HepG2 (cell line): Measurements from ENCODE around the gene RARRES1. TPM values are rescaled to one million over a fixed set of nuclear protein-coding genes. Genes with fewer than 3 reads are reported as not detected.
A peak's percentile ranks its signal among the peaks of the same experiment; 100 is the strongest.

ENCODE experiments used
- AHDC1 ChIP-seq: sonication (generic); formaldehyde crosslinking; IDR thresholded peaks from 2 replicates; pipeline ENCODE4 v1.5.1; 2020; ENCODE audit warnings: mild to moderate bottlenecking, missing genetic modification reagents, borderline replicate concordance
- BRF2 ChIP-seq: sonication (generic); formaldehyde crosslinking; IDR thresholded peaks from 2 replicates; pipeline ENCODE4 v1.8.1; 2022; ENCODE audit warnings: mild to moderate bottlenecking, missing genetic modification reagents
- SALL1 ChIP-seq: sonication (generic); formaldehyde crosslinking; IDR thresholded peaks from 2 replicates; pipeline ENCODE4 v1.8.0; 2022; ENCODE audit warnings: mild to moderate bottlenecking, missing genetic modification reagents
- SOX5 ChIP-seq: IDR thresholded peaks from 2 replicates; pipeline ENCODE4 v1.6.1; 2016; ENCODE audit warnings: borderline replicate concordance
- SP5 ChIP-seq: IDR thresholded peaks from 2 replicates; pipeline ENCODE4 v1.6.1; 2016; ENCODE audit warnings: low read depth, borderline replicate concordance
- ZFYVE20 ChIP-seq: sonication (generic); formaldehyde crosslinking; IDR thresholded peaks from 2 replicates; pipeline ENCODE4 v1.8.0; 2023; ENCODE audit warnings: low read depth, mild to moderate bottlenecking, moderate library complexity, missing genetic modification reagents, borderline replicate concordance
- ZNF292 ChIP-seq: sonication (generic); formaldehyde crosslinking; IDR thresholded peaks from 2 replicates; pipeline ENCODE4 v1.8.1; 2022; ENCODE audit warnings: mild to moderate bottlenecking, low read depth, missing genetic modification reagents, borderline replicate concordance
- ZNF414 ChIP-seq: sonication (generic); formaldehyde crosslinking; IDR thresholded peaks from 2 replicates; pipeline ENCODE4 v1.5.0; 2020; ENCODE audit warnings: missing genetic modification reagents
- polyA plus RNA-seq, 8 experiments: library from polyadenylated mRNA; depleted of rRNA in 3 of 8; stranded (reverse) in 7 of 8; unstranded in 1 of 8; fragments of >200 nt; fragmentation: Illumina TruSeq in 4 of 8; extraction: Trizol in 4 of 8; gene quantifications; 2 replicates each; pipeline versions ENCODE4 v1.2.1 to v1.2.3, GENCODE V29; 2011 to 2016; ENCODE audit warnings: low read depth in 4 of 8, missing spikeins in 1 of 8, mixed read lengths in 1 of 8; ENCODE audit not compliant: insufficient read depth in 1 of 8
- total RNA-seq, 5 experiments: library from RNA; depleted of rRNA; stranded (reverse); fragments of >200 nt; fragmentation: Illumina TruSeq; extraction: Trizol; gene quantifications; 2 replicates each; pipeline ENCODE4 v1.2.3, GENCODE V29; 2016; ENCODE audit warnings: low read depth in 1 of 5

RARRES1 gene
- total and polyA plus RNA-seq, 2 of the 13 experiments (the other 11 are each of a cell fraction or from before 2014, with no cell fraction given) = not detected

GRCh38 chr3:158768361-158768787 lies 36.1 kb upstream of the RARRES1 start (continued):
- TF ChIP-seq AHDC1 = no peak
- TF ChIP-seq SALL1 (CRISPR knock-in tag) = peak; percentile 29; the same call in 1 of the 2 replicates
- TF ChIP-seq SP5 = peak; percentile 88
- TF ChIP-seq ZNF414 (CRISPR knock-in tag) = no peak
- TF ChIP-seq ZFYVE20 (CRISPR knock-in tag) = no peak
- TF ChIP-seq ZNF292 (CRISPR knock-in tag) = 0 out of 2 replicates have a peak, but pooled peaks have one; percentile 38
- TF ChIP-seq SOX5 (CRISPR knock-in tag) = 0 out of 2 replicates have a peak, but pooled peaks have one; percentile 12
- no peak for TF ChIP-seq BRF2 (CRISPR knock-in tag)
